Uterus (tissue), 2 donors: ENCODE data around the gene NEB.
"Not testable (repeated sequence)": the region's sequence is repeated elsewhere in the genome, so short reads cannot be mapped to it uniquely, and the experiment has no call there.

ENCODE experiments used
- POLR2A ChIP-seq, 2 donors: fragments of 450-650 bp; IDR thresholded peaks; one replicate each; pipeline ENCODE4 v1.6.1; 2016; ENCODE audit warnings: antibody characterized with exemption in 2 of 2, mild to moderate bottlenecking in 1 of 2, moderate library complexity in 1 of 2
- TF ChIP-seq, protein P1 (sequence below), 4 experiments: fragments of 200-600 bp in 2 of 4; fragments of 450-650 bp in 2 of 4; sonication (generic) in 2 of 4; IDR thresholded peaks; one replicate each; pipeline ENCODE4 v1.5.1; 2016 to 2019; ENCODE audit warnings: antibody characterized with exemption in 4 of 4, mild to moderate bottlenecking in 2 of 4, moderate library complexity in 1 of 4

DNA sequence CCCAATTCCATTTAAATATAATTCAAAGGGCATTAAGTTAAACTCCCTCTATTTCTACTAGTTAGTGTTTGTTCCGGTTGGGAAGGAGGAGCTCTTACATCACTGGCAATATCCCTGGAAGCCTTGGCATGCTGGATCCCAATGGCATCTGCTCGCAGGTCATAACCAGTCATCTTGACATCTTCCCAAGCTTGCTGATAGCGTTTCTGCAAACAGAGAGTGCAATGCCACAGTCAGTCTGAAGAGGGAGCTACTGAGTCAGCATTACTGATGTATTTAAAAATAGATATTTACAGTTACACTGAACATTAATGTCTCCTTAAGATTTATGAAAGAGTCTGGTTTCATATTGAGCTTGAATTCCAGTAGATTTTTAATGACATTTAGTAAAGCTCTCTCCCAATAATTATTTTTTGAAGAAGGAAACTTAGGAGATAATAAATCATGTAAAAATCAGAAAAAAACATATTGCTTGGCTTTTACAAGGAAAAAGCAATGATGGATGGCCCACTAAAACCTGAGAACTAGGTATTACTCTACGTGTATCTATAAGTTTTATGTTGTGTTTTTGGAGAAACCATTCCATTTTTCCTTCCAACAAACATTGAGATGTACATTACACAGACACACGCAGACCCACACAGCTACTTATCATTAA is 142.9 kb downstream of the NEB start:
- not testable (repeated sequence) for TF ChIP-seq POLR2A (IDR thresholded peaks at IDR 0.05)
- TF ChIP-seq, protein P1, sequence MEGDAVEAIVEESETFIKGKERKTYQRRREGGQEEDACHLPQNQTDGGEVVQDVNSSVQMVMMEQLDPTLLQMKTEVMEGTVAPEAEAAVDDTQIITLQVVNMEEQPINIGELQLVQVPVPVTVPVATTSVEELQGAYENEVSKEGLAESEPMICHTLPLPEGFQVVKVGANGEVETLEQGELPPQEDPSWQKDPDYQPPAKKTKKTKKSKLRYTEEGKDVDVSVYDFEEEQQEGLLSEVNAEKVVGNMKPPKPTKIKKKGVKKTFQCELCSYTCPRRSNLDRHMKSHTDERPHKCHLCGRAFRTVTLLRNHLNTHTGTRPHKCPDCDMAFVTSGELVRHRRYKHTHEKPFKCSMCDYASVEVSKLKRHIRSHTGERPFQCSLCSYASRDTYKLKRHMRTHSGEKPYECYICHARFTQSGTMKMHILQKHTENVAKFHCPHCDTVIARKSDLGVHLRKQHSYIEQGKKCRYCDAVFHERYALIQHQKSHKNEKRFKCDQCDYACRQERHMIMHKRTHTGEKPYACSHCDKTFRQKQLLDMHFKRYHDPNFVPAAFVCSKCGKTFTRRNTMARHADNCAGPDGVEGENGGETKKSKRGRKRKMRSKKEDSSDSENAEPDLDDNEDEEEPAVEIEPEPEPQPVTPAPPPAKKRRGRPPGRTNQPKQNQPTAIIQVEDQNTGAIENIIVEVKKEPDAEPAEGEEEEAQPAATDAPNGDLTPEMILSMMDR (IDR thresholded peaks at IDR 0.05), result not testable (repeated sequence)
